SK-N-SH (cell line): ENCODE results near the gene CDKL4. TPM values are rescaled to one million over a fixed set of nuclear protein-coding genes. Genes with fewer than 3 reads are reported as not detected.

Experiments used
- CTCF ChIA-PET: fragments of 300-600, 350-600 bp; formaldehyde crosslinking; extraction: SDS; loops from one replicate; lab custom pipeline; 2021; lab: Yijun Ruan, JAX
- POLR2A ChIA-PET: fragments of 350-600 bp; sonication (Branson Sonifier 250); formaldehyde crosslinking; extraction: SDS; loops from one replicate; lab custom pipeline; 2020; ENCODE audit warnings: antibody characterized with exemption, inconsistent platforms; lab: Yijun Ruan, JAX
- DNase-seq: peaks from one replicate; pipeline ENCODE4 v3.0.0; 2012
- H2AFZ ChIP-seq: fragments of 200-600 bp; sonication (generic); 2 replicates; pipeline ENCODE4 v1.8.1; 2016; ENCODE audit warnings: antibody characterized with exemption, mild to moderate bottlenecking, low read depth
- H3F3A ChIP-seq: fragments of 200-600 bp; sonication (generic); replicated peaks from 2 replicates; pipeline ENCODE3; 2016; ENCODE audit warnings: antibody characterized with exemption, mild to moderate bottlenecking; ENCODE audit not compliant: insufficient read depth
- H3K27ac ChIP-seq, 2 experiments: fragments of 200-500 bp in 1 of 2; fragments of 200-600 bp in 1 of 2; sonication (Bioruptor generic) in 1 of 2; sonication (generic), shearing (Covaris generic) in 1 of 2; 2 replicates each; pipeline versions ENCODE4 v1.5.1 to v1.6.1; 2014 to 2016; ENCODE audit warnings: low read depth in 2 of 2, inconsistent platforms in 1 of 2, low read length in 1 of 2, mild to moderate bottlenecking in 1 of 2, mixed read lengths in 1 of 2
- H3K27me3 ChIP-seq: fragments of 200-600 bp; sonication (generic), shearing (Covaris generic); 2 replicates; pipeline ENCODE4 v1.6.1; 2016; ENCODE audit warnings: mixed run types; ENCODE audit not compliant: insufficient read depth
- H3K36me3 ChIP-seq, 2 experiments: fragments of 200-500 bp in 1 of 2; fragments of 200-600 bp in 1 of 2; sonication (Bioruptor generic) in 1 of 2; sonication (generic) in 1 of 2; replicated peaks in 1 of 2; 2 replicates each; pipeline versions ENCODE3 to v1.5.1; 2014 to 2016; ENCODE audit warnings: low read length in 1 of 2, mild to moderate bottlenecking in 1 of 2; ENCODE audit not compliant: insufficient read depth in 2 of 2, control insufficient read depth in 1 of 2
- H3K4me1 ChIP-seq, 2 experiments: fragments of 200-500 bp in 1 of 2; fragments of 200-600 bp in 1 of 2; sonication (Bioruptor generic) in 1 of 2; sonication (generic), shearing (Covaris generic) in 1 of 2; 2 replicates each; pipeline versions ENCODE4 v1.5.1 to v1.6.1; 2014 to 2016; ENCODE audit warnings: low read depth in 1 of 2, low read length in 1 of 2, mixed run types in 1 of 2; ENCODE audit not compliant: insufficient read depth in 2 of 2, control insufficient read depth in 1 of 2
- H3K4me2 ChIP-seq: fragments of 200-600 bp; sonication (generic), shearing (Covaris generic); 2 replicates; pipeline ENCODE4 v1.6.1; 2017; ENCODE audit warnings: mixed run types
- H3K4me3 ChIP-seq, 2 experiments: fragments of 200-500 bp in 1 of 2; fragments of 200-600 bp in 1 of 2; sonication (Bioruptor generic) in 1 of 2; sonication (generic), shearing (Covaris generic) in 1 of 2; 2 replicates each; pipeline versions ENCODE4 v1.5.1 to v1.8.1; 2014 to 2016; ENCODE audit warnings: low read depth in 2 of 2, inconsistent platforms in 1 of 2, low read length in 1 of 2, mild to moderate bottlenecking in 1 of 2, mixed read lengths in 1 of 2, moderate library complexity in 1 of 2
- H3K79me2 ChIP-seq: fragments of 200-600 bp; sonication (generic); 2 replicates; pipeline ENCODE4 v1.8.1; 2017; ENCODE audit warnings: mild to moderate bottlenecking; ENCODE audit not compliant: insufficient read depth
- H3K9ac ChIP-seq: fragments of 200-600 bp; sonication (generic); 2 replicates; pipeline ENCODE4 v1.6.1; 2017; ENCODE audit warnings: mixed run types
- H3K9me2 ChIP-seq: fragments of 200-600 bp; sonication (generic); 2 replicates; pipeline ENCODE4 v1.6.1; 2017; ENCODE audit warnings: mixed run types
- H3K9me3 ChIP-seq: fragments of 200-600 bp; sonication (generic); 2 replicates; pipeline ENCODE4 v1.6.1; 2017; ENCODE audit warnings: mixed run types, mild to moderate bottlenecking, moderate library complexity
- H4K20me1 ChIP-seq: fragments of 200-600 bp; sonication (generic); 2 replicates; pipeline ENCODE4 v1.6.1; 2017; ENCODE audit warnings: mild to moderate bottlenecking, mixed run types; ENCODE audit not compliant: insufficient read depth
- ELF1 ChIP-seq: IDR thresholded peaks from 2 replicates; pipeline ENCODE4 v1.4.0; 2012
- EP300 ChIP-seq, 2 experiments: IDR thresholded peaks; 2 replicates each; pipeline versions ENCODE4 v1.4.0 to v1.6.1; 2012; ENCODE audit warnings: borderline replicate concordance in 1 of 2, low read depth in 1 of 2, low read length in 1 of 2
- EZH2phosphoT487 ChIP-seq: fragments of 200-600 bp; sonication (generic); IDR thresholded peaks from 2 replicates; pipeline ENCODE4 v1.6.1; 2017; ENCODE audit warnings: low read depth, mixed run types, mild to moderate bottlenecking, antibody characterized with exemption, moderate library complexity, borderline replicate concordance
- FOSL2 ChIP-seq: IDR thresholded peaks from 2 replicates; pipeline ENCODE4 v1.4.0; 2012; ENCODE audit warnings: low read depth, mild to moderate bottlenecking, moderate library complexity, borderline replicate concordance
- FOXJ3 ChIP-seq: sonication (generic); formaldehyde crosslinking; IDR thresholded peaks from 2 replicates; pipeline ENCODE4 v1.5.1; 2020; ENCODE audit warnings: mild to moderate bottlenecking, missing genetic modification reagents
- FOXM1 ChIP-seq: IDR thresholded peaks from 2 replicates; pipeline ENCODE4 v1.4.0; 2012; ENCODE audit warnings: low read depth, mild to moderate bottlenecking
- GABPA ChIP-seq: IDR thresholded peaks from 2 replicates; pipeline ENCODE4 v1.4.0; 2012; ENCODE audit warnings: low read depth, mild to moderate bottlenecking
- GATA2 ChIP-seq: sonication (generic); formaldehyde crosslinking; IDR thresholded peaks from 2 replicates; pipeline ENCODE4 v1.5.0; 2020; ENCODE audit warnings: mild to moderate bottlenecking, missing genetic modification reagents
- MEF2A ChIP-seq: IDR thresholded peaks from 2 replicates; pipeline ENCODE4 v1.4.0; 2012; ENCODE audit warnings: low read depth, borderline replicate concordance
- NRF1 ChIP-seq: IDR thresholded peaks from 2 replicates; pipeline ENCODE4 v1.6.1; 2012; ENCODE audit warnings: low read depth, mild to moderate bottlenecking, low read length
- RAD21 ChIP-seq: IDR thresholded peaks from 2 replicates; pipeline ENCODE4 v1.6.1; 2012; ENCODE audit warnings: mild to moderate bottlenecking, low read length
- RCOR1 ChIP-seq: fragments of 150-350 bp; IDR thresholded peaks from 2 replicates; pipeline ENCODE4 v1.6.1; 2017; ENCODE audit warnings: antibody characterized with exemption, low read length
- REST ChIP-seq: IDR thresholded peaks from 2 replicates; pipeline ENCODE4 v1.6.1; 2012; ENCODE audit warnings: mild to moderate bottlenecking, low read depth, low read length, moderate library complexity
- RFX5 ChIP-seq: IDR thresholded peaks from 2 replicates; pipeline ENCODE4 v1.6.1; 2012; ENCODE audit warnings: mild to moderate bottlenecking, improper control_type of control experiment, low read length
- RXRA ChIP-seq: IDR thresholded peaks from 2 replicates; pipeline ENCODE4 v1.4.0; 2012; ENCODE audit warnings: low read depth, mild to moderate bottlenecking, borderline replicate concordance
- SMC3 ChIP-seq: IDR thresholded peaks from 2 replicates; pipeline ENCODE4 v1.6.1; 2012; ENCODE audit warnings: low read depth, low read length, improper control_type of control experiment
- TCF12 ChIP-seq: IDR thresholded peaks from 2 replicates; pipeline ENCODE4 v1.4.0; 2012
- TEAD4 ChIP-seq: IDR thresholded peaks from 2 replicates; pipeline ENCODE4 v1.4.0; 2012; ENCODE audit warnings: mild to moderate bottlenecking, borderline replicate concordance; ENCODE audit not compliant: insufficient read depth
- ZBTB33 ChIP-seq: IDR thresholded peaks from 2 replicates; pipeline ENCODE4 v1.4.0; 2012; ENCODE audit warnings: low read depth, borderline replicate concordance
- WGBS: methylation state at CpG from one replicate; pipeline ENCODE4 v1.1.6; 2017; ENCODE audit warnings: low lambda C conversion rate; 5-methylcytosine and 5-hydroxymethylcytosine counted together
- polyA plus RNA-seq, 3 experiments: library from polyadenylated mRNA; depleted of rRNA; stranded (reverse); fragments of >200 nt; gene quantifications; 2 replicates each; pipeline ENCODE4 v1.2.3, GENCODE V29; 2012
- TF ChIP-seq, protein P1 (sequence below): IDR thresholded peaks from 2 replicates; pipeline ENCODE4; 2012

The CDKL4 gene
- polyA plus RNA-seq, 1 of the 3 experiments (the other 2 are of a cell fraction): 0.81 TPM

DNA sequence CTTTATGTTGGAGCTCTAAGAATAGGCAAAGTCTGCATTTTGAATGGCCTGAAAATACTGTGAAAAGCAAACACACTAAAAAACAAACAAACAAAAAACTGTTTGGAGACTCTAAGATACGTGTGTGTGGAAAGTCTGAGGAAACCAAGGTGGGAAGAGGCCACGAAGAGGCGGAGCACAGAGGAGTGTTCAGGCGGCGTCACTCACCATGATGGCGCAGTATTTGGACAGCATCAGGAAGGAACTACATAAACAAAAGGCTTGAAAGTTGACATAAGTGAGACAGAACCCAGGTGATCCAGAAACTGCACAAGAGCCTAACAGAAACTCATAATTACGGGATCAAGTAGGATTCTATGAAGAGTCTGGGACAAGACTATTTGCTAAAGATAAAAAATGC lies 72.1 kb downstream of the CDKL4 start:
- no peaks in the 10 kb centered on the region for H3K36me3 ChIP-seq
- H3K9ac ChIP-seq: no peak overlapping the region
- H3K27ac ChIP-seq: no peak overlapping the region
- H4K20me1 ChIP-seq: no peaks in the 10 kb centered on the region
- no peaks in the 10 kb centered on the region for H3K79me2 ChIP-seq
- 93% methylated on average over 7 of the region's 7 CpGs for WGBS
- H3K9me3 ChIP-seq: no peaks in the 10 kb centered on the region
- H3F3A ChIP-seq: no peaks in the 10 kb centered on the region
- no peak overlapping the region for H3K4me3 ChIP-seq
- H2AFZ ChIP-seq: no peak overlapping the region
- H3K4me2 ChIP-seq: no peak overlapping the region
- DNase-seq: no peak
- no peaks in the 10 kb centered on the region for H3K4me1 ChIP-seq
- H3K27me3 ChIP-seq: no peaks in the 10 kb centered on the region
- H3K9me2 ChIP-seq: no peaks in the 10 kb centered on the region
- no peak for TF ChIP-seq GABPA
- TF ChIP-seq REST: no peak
- TF ChIP-seq FOSL2: no peak
- TF ChIP-seq NRF1: no peak
- TF ChIP-seq FOXJ3 (CRISPR knock-in tag): no peak
- no peak for TF ChIP-seq ELF1
- no peak for TF ChIP-seq RXRA
- TF ChIP-seq RCOR1: no peak
- TF ChIP-seq ZBTB33: no peak
- TF ChIP-seq RAD21: no peak
- TF ChIP-seq EP300 (IDR thresholded peaks at IDR 0.05; ENCODE audit: borderline replicate concordance in 1 of 2, low read depth in 1 of 2, low read length in 1 of 2): no peak
- TF ChIP-seq SMC3: no peak
- TF ChIP-seq, protein P1, sequence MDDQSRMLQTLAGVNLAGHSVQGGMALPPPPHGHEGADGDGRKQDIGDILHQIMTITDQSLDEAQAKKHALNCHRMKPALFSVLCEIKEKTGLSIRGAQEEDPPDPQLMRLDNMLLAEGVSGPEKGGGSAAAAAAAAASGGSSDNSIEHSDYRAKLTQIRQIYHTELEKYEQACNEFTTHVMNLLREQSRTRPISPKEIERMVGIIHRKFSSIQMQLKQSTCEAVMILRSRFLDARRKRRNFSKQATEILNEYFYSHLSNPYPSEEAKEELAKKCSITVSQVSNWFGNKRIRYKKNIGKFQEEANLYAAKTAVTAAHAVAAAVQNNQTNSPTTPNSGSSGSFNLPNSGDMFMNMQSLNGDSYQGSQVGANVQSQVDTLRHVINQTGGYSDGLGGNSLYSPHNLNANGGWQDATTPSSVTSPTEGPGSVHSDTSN: no peak
- no peak for TF ChIP-seq FOXM1
- TF ChIP-seq GATA2: no peak
- TF ChIP-seq MEF2A: no peak
- no peak for TF ChIP-seq TCF12
- TF ChIP-seq TEAD4: no peak
- no peak for TF ChIP-seq EZH2phosphoT487
- no peak for TF ChIP-seq RFX5
- ChIA-PET CTCF (interaction anchor here (0.6 to 1.4 kb wide), 2 partner anchors 56 to 1920 kb away, joined by 3 to 4 read pairs; no protein-coding TSS in a partner anchor), POLR2A (no interaction called here)
